Measurements from ENCODE around the gene PRSS2.
"Not testable (repeated sequence)": the region's sequence is repeated elsewhere in the genome, so short reads cannot be mapped to it uniquely, and the experiment has no call there.

The PRSS2 gene

GRCh38 chr7:142767861-142768260, 2.9 kb upstream of the PRSS2 start:
- no peak overlapping the region for H3K18ac ChIP-seq (ENCODE audit: low read length)
- H3K23ac ChIP-seq (ENCODE audit: low read length): no peak overlapping the region
- H3K4me2 ChIP-seq (ENCODE audit: low read length): no peak overlapping the region
- no peak overlapping the region for H2BK120ac ChIP-seq (ENCODE audit: insufficient read depth, low read length, poor library complexity)
- no peak overlapping the region for H3K4me3 ChIP-seq (ENCODE audit: low read depth, low read length)
- no peak overlapping the region for H3K4ac ChIP-seq (ENCODE audit: low read depth, low read length)
- peak overlapping the region; percentile 21 for H3K9ac ChIP-seq (ENCODE audit: low read length)
- H3K9me3 ChIP-seq (ENCODE audit: insufficient read depth, low read depth, low read length): no peaks in the 10 kb centered on the region
- no peaks in the 10 kb centered on the region for H3K27me3 ChIP-seq (ENCODE audit: insufficient read depth, low read length)
- H2AFZ ChIP-seq (ENCODE audit: insufficient read depth, low read length, poor library complexity): no peak overlapping the region
- H2AK5ac ChIP-seq (ENCODE audit: low read length): no peak overlapping the region
- no CpG with 5 or more reads among the region's 1 CpG for WGBS (ENCODE audit: extremely low coverage, insufficient coverage, insufficient read length)
- no peak overlapping the region for H3K14ac ChIP-seq (ENCODE audit: low read length)
- no peaks in the 10 kb centered on the region for H3K79me1 ChIP-seq (ENCODE audit: low read length)
- no peaks in the 10 kb centered on the region for H3K36me3 ChIP-seq (ENCODE audit: control insufficient read depth in 1 of 2, insufficient read depth in 2 of 2, low read length in 2 of 2)
- no peak for DNase-seq
- no peak overlapping the region for H4K91ac ChIP-seq (ENCODE audit: low read depth, low read length)
- H2BK12ac ChIP-seq (ENCODE audit: low read length): no peak overlapping the region
- no peaks in the 10 kb centered on the region for H3K79me2 ChIP-seq (ENCODE audit: control insufficient read depth, insufficient read depth, low read length, poor library complexity)
- no peak overlapping the region for H3K27ac ChIP-seq (ENCODE audit: low read depth, low read length)
- no peak overlapping the region for H2BK5ac ChIP-seq (ENCODE audit: low read depth, low read length, poor library complexity)
- H4K12ac ChIP-seq (ENCODE audit: low read depth, low read length): no peak overlapping the region
- no peak overlapping the region for H4K8ac ChIP-seq (ENCODE audit: low read depth, low read length)
- H3K4me1 ChIP-seq (ENCODE audit: control insufficient read depth in 1 of 2, insufficient read depth in 2 of 2, low read length in 2 of 2): no peaks in the 10 kb centered on the region

- not testable (repeated sequence) for H4K12ac ChIP-seq (ENCODE audit: low read depth, low read length); H3K4ac ChIP-seq (ENCODE audit: low read depth, low read length); H3K4me2 ChIP-seq (ENCODE audit: low read length); H4K8ac ChIP-seq (ENCODE audit: low read depth, low read length); H4K91ac ChIP-seq (ENCODE audit: low read depth, low read length); H2AFZ ChIP-seq (ENCODE audit: insufficient read depth, low read length, poor library complexity); H2BK5ac ChIP-seq (ENCODE audit: low read depth, low read length, poor library complexity); H3K79me2 ChIP-seq (ENCODE audit: control insufficient read depth, insufficient read depth, low read length, poor library complexity); H3K23ac ChIP-seq (ENCODE audit: low read length); DNase-seq; H2BK12ac ChIP-seq (ENCODE audit: low read length); H3K27me3 ChIP-seq (ENCODE audit: insufficient read depth, low read length); H3K79me1 ChIP-seq (ENCODE audit: low read length); H2AK5ac ChIP-seq (ENCODE audit: low read length); H3K9me3 ChIP-seq (ENCODE audit: insufficient read depth, low read depth, low read length); H3K9ac ChIP-seq (ENCODE audit: low read length); H3K36me3 ChIP-seq (ENCODE audit: control insufficient read depth in 1 of 2, insufficient read depth in 2 of 2, low read length in 2 of 2); H3K14ac ChIP-seq (ENCODE audit: low read length); H3K4me3 ChIP-seq (ENCODE audit: low read depth, low read length); H3K4me1 ChIP-seq (ENCODE audit: control insufficient read depth in 1 of 2, insufficient read depth in 2 of 2, low read length in 2 of 2); H3K27ac ChIP-seq (ENCODE audit: low read depth, low read length); H3K18ac ChIP-seq (ENCODE audit: low read length); H2BK120ac ChIP-seq (ENCODE audit: insufficient read depth, low read length, poor library complexity)
- WGBS (ENCODE audit: extremely low coverage, insufficient coverage, insufficient read length): no CpG with 5 or more reads among the region's 3 CpGs
Measured at GRCh38 chr7:142768885-142769284, 1.9 kb upstream of the PRSS2 start.

- Histone ChIP-seq H3K18ac (ENCODE audit: low read length) (no peak overlapping the region), H4K8ac (ENCODE audit: low read depth, low read length) (no peak overlapping the region), H3K79me1 (ENCODE audit: low read length) (no peaks in the 10 kb centered on the region), H4K12ac (ENCODE audit: low read depth, low read length) (no peak overlapping the region), H3K27me3 (ENCODE audit: insufficient read depth, low read length) (no peaks in the 10 kb centered on the region), H2BK120ac (ENCODE audit: insufficient read depth, low read length, poor library complexity) (no peak overlapping the region), H3K4me2 (ENCODE audit: low read length) (no peak overlapping the region), H3K4ac (ENCODE audit: low read depth, low read length) (no peak overlapping the region), H3K4me1 (ENCODE audit: control insufficient read depth in 1 of 2, insufficient read depth in 2 of 2, low read length in 2 of 2) (no peaks in the 10 kb centered on the region), H3K79me2 (ENCODE audit: control insufficient read depth, insufficient read depth, low read length, poor library complexity) (no peaks in the 10 kb centered on the region), H2BK12ac (ENCODE audit: low read length) (no peak overlapping the region), H3K23ac (ENCODE audit: low read length) (no peak overlapping the region), H2AFZ (ENCODE audit: insufficient read depth, low read length, poor library complexity) (no peak overlapping the region), H3K14ac (ENCODE audit: low read length) (no peak overlapping the region), H3K4me3 (ENCODE audit: low read depth, low read length) (no peak overlapping the region), H3K36me3 (ENCODE audit: control insufficient read depth in 1 of 2, insufficient read depth in 2 of 2, low read length in 2 of 2) (no peaks in the 10 kb centered on the region), H2BK5ac (ENCODE audit: low read depth, low read length, poor library complexity) (no peak overlapping the region), H2AK5ac (ENCODE audit: low read length) (no peak overlapping the region), H3K9ac (ENCODE audit: low read length) (no peak overlapping the region), H3K27ac (ENCODE audit: low read depth, low read length) (no peak overlapping the region), H3K9me3 (ENCODE audit: insufficient read depth, low read depth, low read length) (peaks cover 1% of the 10 kb centered on the region), H4K91ac (ENCODE audit: low read depth, low read length) (no peak overlapping the region)
- no peak for DNase-seq
- no CpG with 5 or more reads among the region's 5 CpGs for WGBS (ENCODE audit: extremely low coverage, insufficient coverage, insufficient read length)
Measured at GRCh38 chr7:142771353-142771723, 568 bp downstream of the PRSS2 start.

- H3K4me2 ChIP-seq (ENCODE audit: low read length): no peak overlapping the region
- no peak overlapping the region for H2BK120ac ChIP-seq (ENCODE audit: insufficient read depth, low read length, poor library complexity)
- H3K18ac ChIP-seq (ENCODE audit: low read length): no peak overlapping the region
- WGBS (ENCODE audit: extremely low coverage, insufficient coverage, insufficient read length): no CpG with 5 or more reads among the region's 6 CpGs
- H3K79me2 ChIP-seq (ENCODE audit: control insufficient read depth, insufficient read depth, low read length, poor library complexity): no peaks in the 10 kb centered on the region
- no peak overlapping the region for H2BK5ac ChIP-seq (ENCODE audit: low read depth, low read length, poor library complexity)
- H3K9ac ChIP-seq (ENCODE audit: low read length): no peak overlapping the region
- H3K79me1 ChIP-seq (ENCODE audit: low read length): no peaks in the 10 kb centered on the region
- H3K14ac ChIP-seq (ENCODE audit: low read length): no peak overlapping the region
- H3K27me3 ChIP-seq (ENCODE audit: insufficient read depth, low read length): no peaks in the 10 kb centered on the region
- H4K12ac ChIP-seq (ENCODE audit: low read depth, low read length): no peak overlapping the region
- peaks cover 1% of the 10 kb centered on the region for H3K9me3 ChIP-seq (ENCODE audit: insufficient read depth, low read depth, low read length)
- H4K8ac ChIP-seq (ENCODE audit: low read depth, low read length): no peak overlapping the region
- no peak overlapping the region for H3K4ac ChIP-seq (ENCODE audit: low read depth, low read length)
- no peak overlapping the region for H3K27ac ChIP-seq (ENCODE audit: low read depth, low read length)
- no peaks in the 10 kb centered on the region for H3K36me3 ChIP-seq (ENCODE audit: control insufficient read depth in 1 of 2, insufficient read depth in 2 of 2, low read length in 2 of 2)
- H3K23ac ChIP-seq (ENCODE audit: low read length): no peak overlapping the region
- H2BK12ac ChIP-seq (ENCODE audit: low read length): no peak overlapping the region
- no peaks in the 10 kb centered on the region for H3K4me1 ChIP-seq (ENCODE audit: control insufficient read depth in 1 of 2, insufficient read depth in 2 of 2, low read length in 2 of 2)
- H2AFZ ChIP-seq (ENCODE audit: insufficient read depth, low read length, poor library complexity): no peak overlapping the region
- no peak for DNase-seq
- no peak overlapping the region for H2AK5ac ChIP-seq (ENCODE audit: low read length)
- H4K91ac ChIP-seq (ENCODE audit: low read depth, low read length): no peak overlapping the region
- H3K4me3 ChIP-seq (ENCODE audit: low read depth, low read length): no peak overlapping the region
Measured at GRCh38 chr7:142772051-142772450, 1.3 kb downstream of the PRSS2 start.

GRCh38 chr7:142772673-142773072, 1.9 kb downstream of the PRSS2 start:
- no peak overlapping the region for H3K4ac ChIP-seq (ENCODE audit: low read depth, low read length)
- H2AFZ ChIP-seq (ENCODE audit: insufficient read depth, low read length, poor library complexity): no peak overlapping the region
- H2BK5ac ChIP-seq (ENCODE audit: low read depth, low read length, poor library complexity): no peak overlapping the region
- no peaks in the 10 kb centered on the region for H3K27me3 ChIP-seq (ENCODE audit: insufficient read depth, low read length)
- H3K36me3 ChIP-seq (ENCODE audit: control insufficient read depth in 1 of 2, insufficient read depth in 2 of 2, low read length in 2 of 2): no peaks in the 10 kb centered on the region
- no peak for DNase-seq
- H2AK5ac ChIP-seq (ENCODE audit: low read length): no peak overlapping the region
- no peak overlapping the region for H3K23ac ChIP-seq (ENCODE audit: low read length)
- H3K79me2 ChIP-seq (ENCODE audit: control insufficient read depth, insufficient read depth, low read length, poor library complexity): no peaks in the 10 kb centered on the region
- no peak overlapping the region for H4K8ac ChIP-seq (ENCODE audit: low read depth, low read length)
- peaks cover 1% of the 10 kb centered on the region for H3K9me3 ChIP-seq (ENCODE audit: insufficient read depth, low read depth, low read length)
- H3K14ac ChIP-seq (ENCODE audit: low read length): no peak overlapping the region
- no peak overlapping the region for H3K27ac ChIP-seq (ENCODE audit: low read depth, low read length)
- no peak overlapping the region for H4K12ac ChIP-seq (ENCODE audit: low read depth, low read length)
- H3K4me2 ChIP-seq (ENCODE audit: low read length): no peak overlapping the region
- no peak overlapping the region for H2BK120ac ChIP-seq (ENCODE audit: insufficient read depth, low read length, poor library complexity)
- no peaks in the 10 kb centered on the region for H3K79me1 ChIP-seq (ENCODE audit: low read length)
- H2BK12ac ChIP-seq (ENCODE audit: low read length): no peak overlapping the region
- no peak overlapping the region for H3K18ac ChIP-seq (ENCODE audit: low read length)
- H3K4me3 ChIP-seq (ENCODE audit: low read depth, low read length): no peak overlapping the region
- H3K4me1 ChIP-seq (ENCODE audit: control insufficient read depth in 1 of 2, insufficient read depth in 2 of 2, low read length in 2 of 2): no peaks in the 10 kb centered on the region
- no peak overlapping the region for H4K91ac ChIP-seq (ENCODE audit: low read depth, low read length)
- no peak overlapping the region for H3K9ac ChIP-seq (ENCODE audit: low read length)

Data from trophoblast cell (in vitro differentiated cells and primary cell).